NCI-H187 (cell line): ENCODE data around the gene FKBP1A.
"Not testable (repeated sequence)": the region's sequence is repeated elsewhere in the genome, so short reads cannot be mapped to it uniquely, and the experiment has no call there.

Source experiments
- DNase-seq, 2 experiments: peaks; one replicate each; lab custom pipeline; 2025; lab: John Stamatoyannopoulos, UW

Gene FKBP1A

GRCh38 chr20:1363522-1363921 is 29.3 kb downstream of the FKBP1A start:
- DNase-seq, result no peak

GRCh38 chr20:1362484-1362883 is 30.4 kb downstream of the FKBP1A start:
- no peak for DNase-seq

- DNase-seq, result no peak
These were observed 32.6 kb downstream of the FKBP1A start for GRCh38 chr20:1360094-1360846.

GRCh38 chr20:1357921-1358671 is 34.8 kb downstream of the FKBP1A start:
- no peak for DNase-seq

- no peak for DNase-seq
These were observed 38.9 kb downstream of the FKBP1A start for GRCh38 chr20:1353956-1354355.

- no peak for DNase-seq
These were observed 46.4 kb downstream of the FKBP1A start for GRCh38 chr20:1346315-1346969.

GRCh38 chr20:1345756-1346093 is 47.1 kb downstream of the FKBP1A start:
- no peak for DNase-seq

GRCh38 chr20:1345030-1345755 is 47.7 kb downstream of the FKBP1A start:
- DNase-seq, result no peak

- not testable (repeated sequence) for DNase-seq
These were observed 49.3 kb downstream of the FKBP1A start for GRCh38 chr20:1343446-1344124.

GRCh38 chr20:1341561-1342265 is 51.1 kb downstream of the FKBP1A start:
- no peak for DNase-seq

GRCh38 chr20:1338801-1339200 is 54.1 kb downstream of the FKBP1A start:
- no peak for DNase-seq

GRCh38 chr20:1338096-1338495 is 54.8 kb downstream of the FKBP1A start:
- no peak for DNase-seq

GRCh38 chr20:1337441-1337840 is 55.4 kb downstream of the FKBP1A start:
- DNase-seq, result no peak

- no peak for DNase-seq
These were observed 56.0 kb downstream of the FKBP1A start for GRCh38 chr20:1336699-1337367.

GRCh38 chr20:1335961-1336698 is 56.7 kb downstream of the FKBP1A start:
- DNase-seq, result no peak

GRCh38 chr20:1334761-1335160 is 58.1 kb downstream of the FKBP1A start:
- DNase-seq, result no peak

GRCh38 chr20:1334370-1334731 is 58.5 kb downstream of the FKBP1A start:
- no peak for DNase-seq

- DNase-seq, result no peak
These were observed 59.1 kb downstream of the FKBP1A start for GRCh38 chr20:1333462-1334369.

GRCh38 chr20:1332749-1333300 is 60.0 kb downstream of the FKBP1A start:
- DNase-seq, result no peak
